Effector memory CD4-positive, alpha-beta T cell (primary cell): ENCODE results near the gene NTPCR.

Experiments used
- DNase-seq, 3 donors: peaks; one replicate each; pipeline ENCODE4 v3.0.0-alpha.2; 2020
- H3K27ac ChIP-seq: 2 replicates; pipeline ENCODE4 v1.7.0; 2013; ENCODE audit warnings: mild to moderate bottlenecking, low read length, moderate library complexity; ENCODE audit not compliant: insufficient read depth, poor library complexity, severe bottlenecking
- H3K27me3 ChIP-seq: replicated peaks from 2 replicates; pipeline ENCODE4 v1.7.0; 2013; ENCODE audit warnings: mild to moderate bottlenecking, low read length; ENCODE audit not compliant: insufficient read depth, control insufficient read depth, poor library complexity, severe bottlenecking
- H3K36me3 ChIP-seq: 2 replicates; pipeline ENCODE4 v1.7.0; 2013; ENCODE audit warnings: mild to moderate bottlenecking, low read length, moderate library complexity; ENCODE audit not compliant: control insufficient read depth, insufficient read depth
- H3K4me1 ChIP-seq: 2 replicates; pipeline ENCODE4 v1.7.0; 2013; ENCODE audit warnings: low read length, mild to moderate bottlenecking; ENCODE audit not compliant: control insufficient read depth, insufficient read depth, poor library complexity, severe bottlenecking
- H3K4me3 ChIP-seq: 2 replicates; pipeline ENCODE4 v1.7.0; 2013; ENCODE audit warnings: low read length, low read depth, mild to moderate bottlenecking; ENCODE audit not compliant: insufficient read depth, poor library complexity, severe bottlenecking
- H3K9me3 ChIP-seq: 2 replicates; pipeline ENCODE4 v1.7.0; 2013; ENCODE audit warnings: mild to moderate bottlenecking, low read length, moderate library complexity; ENCODE audit not compliant: control insufficient read depth

NTPCR gene

GRCh38 chr1:233005703-233006102 lies 55.3 kb downstream of the NTPCR start:
- Histone ChIP-seq H3K4me1 (no peaks in the 10 kb centered on the region), H3K9me3 (no peaks in the 10 kb centered on the region), H3K36me3 (peaks cover 19% of the 10 kb centered on the region), H3K4me3 (no peak overlapping the region), H3K27me3 (no peaks in the 10 kb centered on the region), H3K27ac (no peak overlapping the region)
- no peak for DNase-seq

GRCh38 chr1:233006108-233006507 lies 55.7 kb downstream of the NTPCR start:
- Histone ChIP-seq H3K9me3 (no peaks in the 10 kb centered on the region), H3K27ac (no peak overlapping the region), H3K27me3 (no peaks in the 10 kb centered on the region), H3K4me3 (no peak overlapping the region), H3K36me3 (peaks cover 15% of the 10 kb centered on the region), H3K4me1 (no peaks in the 10 kb centered on the region)
- DNase-seq = no peak

GRCh38 chr1:233006541-233006973 lies 56.1 kb downstream of the NTPCR start:
- Histone ChIP-seq H3K36me3 (peaks cover 15% of the 10 kb centered on the region), H3K4me1 (no peaks in the 10 kb centered on the region), H3K27ac (no peak overlapping the region), H3K9me3 (no peaks in the 10 kb centered on the region), H3K27me3 (no peaks in the 10 kb centered on the region), H3K4me3 (no peak overlapping the region)
- no peak for DNase-seq

- H3K36me3 ChIP-seq = peaks cover 24% of the 10 kb centered on the region
- H3K9me3 ChIP-seq = no peaks in the 10 kb centered on the region
- H3K4me3 ChIP-seq = no peak overlapping the region
- H3K4me1 ChIP-seq = no peaks in the 10 kb centered on the region
- H3K27ac ChIP-seq = no peak overlapping the region
- DNase-seq = no peak
- no peaks in the 10 kb centered on the region for H3K27me3 ChIP-seq
Measured at GRCh38 chr1:233010146-233010545, 59.7 kb downstream of the NTPCR start.

- no peak overlapping the region for H3K4me3 ChIP-seq
- H3K9me3 ChIP-seq = no peaks in the 10 kb centered on the region
- no peak for DNase-seq
- H3K36me3 ChIP-seq = peaks cover 17% of the 10 kb centered on the region
- no peaks in the 10 kb centered on the region for H3K27me3 ChIP-seq
- no peak overlapping the region for H3K27ac ChIP-seq
- H3K4me1 ChIP-seq = no peaks in the 10 kb centered on the region
Measured at GRCh38 chr1:233012021-233012420, 61.6 kb downstream of the NTPCR start.

GRCh38 chr1:233015965-233016364 lies 65.6 kb downstream of the NTPCR start:
- H3K36me3 ChIP-seq = peaks cover 29% of the 10 kb centered on the region
- no peaks in the 10 kb centered on the region for H3K27me3 ChIP-seq
- H3K9me3 ChIP-seq = no peaks in the 10 kb centered on the region
- DNase-seq = no peak
- H3K27ac ChIP-seq = no peak overlapping the region
- no peaks in the 10 kb centered on the region for H3K4me1 ChIP-seq
- H3K4me3 ChIP-seq = no peak overlapping the region

GRCh38 chr1:233016798-233017197 lies 66.4 kb downstream of the NTPCR start:
- Histone ChIP-seq H3K4me1 (no peaks in the 10 kb centered on the region), H3K36me3 (peaks cover 29% of the 10 kb centered on the region), H3K9me3 (no peaks in the 10 kb centered on the region), H3K27ac (no peak overlapping the region), H3K4me3 (no peak overlapping the region), H3K27me3 (no peaks in the 10 kb centered on the region)
- DNase-seq = no peak

- Histone ChIP-seq H3K36me3 (peaks cover 22% of the 10 kb centered on the region), H3K4me3 (no peak overlapping the region), H3K27me3 (no peaks in the 10 kb centered on the region), H3K27ac (no peak overlapping the region), H3K9me3 (no peaks in the 10 kb centered on the region), H3K4me1 (no peaks in the 10 kb centered on the region)
- DNase-seq = no peak
Measured at GRCh38 chr1:233019083-233019482, 68.7 kb downstream of the NTPCR start.

GRCh38 chr1:233019778-233020325 lies 69.4 kb downstream of the NTPCR start:
- Histone ChIP-seq H3K4me3 (no peak overlapping the region), H3K4me1 (no peaks in the 10 kb centered on the region), H3K9me3 (no peaks in the 10 kb centered on the region), H3K27me3 (no peaks in the 10 kb centered on the region), H3K27ac (no peak overlapping the region), H3K36me3 (peaks cover 19% of the 10 kb centered on the region)
- no peak for DNase-seq

- Histone ChIP-seq H3K4me3 (no peak overlapping the region), H3K27ac (no peak overlapping the region), H3K36me3 (peaks cover 20% of the 10 kb centered on the region), H3K9me3 (no peaks in the 10 kb centered on the region), H3K4me1 (no peaks in the 10 kb centered on the region), H3K27me3 (no peaks in the 10 kb centered on the region)
- DNase-seq = no peak
Measured at GRCh38 chr1:233020426-233020825, 70.0 kb downstream of the NTPCR start.
